Medulla oblongata (tissue), 1 donor: Measurements from ENCODE around the gene TPO.
"Not testable (repeated sequence)": the region's sequence is repeated elsewhere in the genome, so short reads cannot be mapped to it uniquely, and the experiment has no call there.

ENCODE experiments used
- DNase-seq: peaks from one replicate; pipeline ENCODE4 v3.0.0-alpha.2; 2015; ENCODE audit errors: extremely low spot score

TPO gene

GRCh38 chr2:1405124-1405523 lies 8.1 kb upstream of the TPO start:
- no peak for DNase-seq

DNA sequence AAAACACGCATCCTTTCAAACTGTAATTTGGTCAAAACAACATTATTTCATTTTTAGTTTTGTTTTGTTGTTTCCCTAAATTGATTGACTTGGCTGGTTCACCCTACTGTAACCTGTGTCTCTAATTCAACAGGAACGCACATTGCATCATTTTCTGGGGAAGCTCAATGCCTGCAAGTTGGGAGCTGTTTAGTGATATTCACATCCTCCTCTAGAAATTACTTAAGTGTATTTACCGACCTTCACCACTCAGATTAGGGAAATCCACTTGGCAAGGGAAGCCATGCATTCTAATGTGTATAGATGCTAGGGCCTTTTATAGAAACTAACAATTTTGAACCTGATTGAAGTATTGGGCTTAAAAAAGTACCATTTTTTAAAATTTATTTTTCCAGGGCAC lies 7.3 kb upstream of the TPO start:
- no peak for DNase-seq

- no peak for DNase-seq
Observed at GRCh38 chr2:1406434-1406833, 6.8 kb upstream of the TPO start.

DNA sequence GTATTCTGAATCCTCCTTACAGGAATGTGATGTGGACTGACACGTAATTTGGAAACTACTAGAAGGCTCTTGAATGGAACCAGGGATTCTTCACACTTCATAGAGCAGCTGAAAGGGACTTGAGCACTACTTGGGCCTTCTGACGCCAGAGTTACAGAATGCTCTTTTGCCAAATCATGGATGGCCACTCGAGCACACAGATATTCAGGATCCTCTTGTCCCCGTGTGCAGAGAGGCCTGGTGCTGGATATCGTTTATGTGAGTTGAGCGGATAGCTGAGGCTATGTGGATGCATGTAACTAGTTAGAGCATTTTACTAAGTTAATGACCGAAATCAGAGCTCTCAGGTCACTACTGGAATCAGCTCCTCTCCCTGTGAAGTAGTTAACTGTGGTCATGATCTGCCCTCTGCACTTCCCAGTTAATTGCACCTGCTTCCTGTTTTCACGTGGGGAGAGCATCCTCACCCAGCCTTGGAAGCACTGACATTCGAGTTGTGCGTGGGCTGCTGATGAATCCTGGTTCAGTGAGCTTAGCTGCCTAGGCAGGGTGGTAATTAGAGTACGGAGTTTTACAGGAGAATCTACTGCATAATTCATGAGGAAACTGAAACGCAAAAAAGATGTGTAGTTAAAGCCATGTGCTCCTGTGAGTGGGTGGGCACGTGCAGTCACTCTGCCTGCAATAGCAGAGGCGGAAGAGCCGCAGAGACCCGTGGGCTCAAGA lies 5.2 kb upstream of the TPO start:
- no peak for DNase-seq

DNA sequence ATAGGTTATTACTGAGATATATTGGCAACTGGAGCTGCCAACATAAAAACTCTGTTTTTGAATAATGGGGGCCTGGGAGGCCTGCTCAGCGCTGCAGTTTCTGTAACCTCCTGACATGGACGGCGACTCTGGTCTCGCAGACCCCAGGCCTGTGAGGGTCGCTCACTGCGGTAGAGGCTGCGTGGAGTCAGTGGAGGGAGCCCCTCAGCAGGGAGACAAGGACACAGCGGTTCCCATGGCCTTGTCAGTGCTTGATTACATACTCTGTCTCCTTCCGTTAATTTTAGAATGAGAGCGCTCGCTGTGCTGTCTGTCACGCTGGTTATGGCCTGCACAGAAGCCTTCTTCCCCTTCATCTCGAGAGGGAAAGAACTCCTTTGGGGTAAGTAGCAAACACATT lies 858 bp downstream of the TPO start:
- no peak for DNase-seq

DNA sequence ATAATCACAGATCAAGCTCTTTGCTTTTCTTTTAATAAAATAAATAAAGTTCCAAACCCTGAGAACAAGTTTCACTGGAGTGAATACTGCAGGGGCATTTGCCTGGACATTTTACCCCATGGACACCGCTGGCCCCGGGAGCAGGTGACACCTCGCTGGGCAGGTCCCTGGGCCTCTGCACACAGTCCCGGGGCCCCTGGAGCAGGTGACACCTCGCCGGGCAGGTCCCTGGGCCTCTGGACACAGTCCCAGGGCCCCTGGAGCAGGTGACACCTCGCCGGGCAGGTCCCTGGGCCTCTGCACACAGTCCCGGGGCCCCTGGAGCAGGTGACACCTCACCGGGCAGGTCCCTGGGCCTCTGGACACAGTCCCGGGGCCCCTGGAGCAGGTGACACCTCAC lies 1.6 kb downstream of the TPO start:
- DNase-seq = not testable (repeated sequence)

- DNase-seq = no peak
Observed at GRCh38 chr2:1415501-1415900, 2.2 kb downstream of the TPO start.

- DNase-seq = no peak
Observed at GRCh38 chr2:1418566-1418965, 5.3 kb downstream of the TPO start.

DNA sequence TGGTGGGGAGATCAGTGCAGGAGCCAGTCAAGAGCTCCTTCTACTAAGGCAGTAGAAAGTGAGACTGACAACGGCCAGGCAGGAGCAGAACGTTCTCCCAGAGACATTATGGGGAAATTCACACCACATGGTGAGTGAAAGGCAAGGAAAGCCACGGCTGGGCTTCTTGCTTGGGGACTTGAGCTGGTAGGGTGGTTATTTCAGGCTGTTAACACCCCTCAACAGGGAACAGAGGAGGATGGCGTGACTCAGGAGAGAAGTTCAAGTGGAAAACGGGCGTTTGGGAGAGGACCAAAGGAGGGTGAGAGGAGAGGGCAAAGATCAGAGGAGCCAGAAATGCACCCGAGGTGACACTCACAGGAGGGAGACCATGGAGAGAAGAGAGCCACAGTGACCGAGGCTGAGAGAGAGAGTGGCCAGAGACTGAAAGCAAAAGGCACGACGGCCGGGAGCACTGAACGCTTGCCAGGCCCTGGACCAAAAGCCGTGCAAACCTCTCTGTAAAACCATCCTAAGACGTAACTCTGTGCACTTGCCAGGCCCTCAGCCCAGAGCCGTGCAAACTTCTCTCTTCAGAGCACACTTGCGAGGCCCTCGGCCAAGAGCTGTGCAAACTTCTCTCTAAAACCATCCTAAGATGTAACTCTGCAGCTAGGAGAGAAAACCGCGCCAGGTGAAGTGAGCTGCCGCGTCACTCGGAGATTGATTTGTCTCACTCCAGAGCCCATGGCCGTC lies 7.7 kb downstream of the TPO start:
- no peak for DNase-seq

DNA sequence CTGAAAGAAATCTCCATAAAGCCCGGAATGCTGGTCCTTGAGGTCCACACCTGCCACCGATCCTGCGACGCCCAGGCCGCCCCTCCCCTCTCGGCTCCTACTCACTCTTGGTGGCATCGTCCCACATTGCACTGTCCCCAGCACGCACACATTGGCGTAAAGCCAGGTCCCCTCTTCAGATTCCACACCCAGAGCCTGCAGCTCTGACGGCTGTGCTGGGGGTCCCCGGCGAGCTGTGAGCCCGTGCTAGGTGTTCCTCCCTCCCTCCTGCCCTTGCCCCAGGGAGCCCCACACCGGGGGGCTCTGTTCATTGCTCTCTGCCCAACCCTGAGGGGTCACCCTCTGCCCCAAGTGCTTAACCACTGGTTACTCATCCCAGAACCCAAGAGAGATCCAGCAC lies 8.5 kb downstream of the TPO start:
- DNase-seq = no peak

DNA sequence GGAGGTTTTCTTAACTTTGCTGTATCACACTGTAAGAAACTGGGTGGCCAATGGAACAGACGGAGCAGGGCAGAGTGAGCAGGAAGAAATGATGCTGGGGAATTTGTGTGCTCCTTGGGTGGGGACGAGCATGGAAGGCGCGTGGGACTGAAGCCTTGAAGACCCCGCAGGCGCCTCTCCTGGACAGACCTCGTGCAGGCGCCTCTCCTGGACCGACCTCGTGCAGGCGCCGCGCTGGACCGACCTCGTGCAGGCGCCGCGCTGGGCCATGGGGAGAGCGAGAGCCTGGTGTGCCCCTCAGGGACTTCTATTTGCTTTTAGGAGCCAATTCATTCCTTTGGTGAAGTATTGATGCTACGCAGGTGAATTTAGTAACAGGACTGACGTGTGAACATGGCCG lies 8.9 kb downstream of the TPO start:
- no peak for DNase-seq

- peak; percentile 6 for DNase-seq
Observed at GRCh38 chr2:1422716-1423285, 9.5 kb downstream of the TPO start.

- DNase-seq = no peak
Observed at GRCh38 chr2:1427086-1427485, 13.8 kb downstream of the TPO start.

- DNase-seq = no peak
Observed at GRCh38 chr2:1429895-1430294, 16.6 kb downstream of the TPO start.

DNA sequence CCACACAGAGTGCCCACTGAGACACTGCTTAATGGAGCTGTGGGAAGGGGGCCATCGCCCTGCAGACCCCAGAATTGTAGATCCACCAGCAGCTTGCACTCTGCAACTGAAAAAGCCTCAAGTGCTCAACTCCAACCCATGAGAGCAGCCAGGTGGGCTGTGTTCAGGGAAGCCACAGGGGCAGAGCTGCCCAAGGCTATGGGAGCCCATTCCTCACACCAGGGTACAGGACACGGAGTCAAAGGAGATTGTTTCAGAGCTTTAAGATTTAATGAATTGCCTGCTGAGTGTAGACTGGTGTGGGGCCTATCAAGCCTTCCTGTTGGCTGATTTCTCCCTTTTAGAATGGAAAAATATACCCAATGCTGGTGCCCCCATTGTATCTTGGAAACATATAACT lies 17.2 kb downstream of the TPO start:
- no peak for DNase-seq

- DNase-seq = no peak
Observed at GRCh38 chr2:1431886-1432400, 18.7 kb downstream of the TPO start.

DNA sequence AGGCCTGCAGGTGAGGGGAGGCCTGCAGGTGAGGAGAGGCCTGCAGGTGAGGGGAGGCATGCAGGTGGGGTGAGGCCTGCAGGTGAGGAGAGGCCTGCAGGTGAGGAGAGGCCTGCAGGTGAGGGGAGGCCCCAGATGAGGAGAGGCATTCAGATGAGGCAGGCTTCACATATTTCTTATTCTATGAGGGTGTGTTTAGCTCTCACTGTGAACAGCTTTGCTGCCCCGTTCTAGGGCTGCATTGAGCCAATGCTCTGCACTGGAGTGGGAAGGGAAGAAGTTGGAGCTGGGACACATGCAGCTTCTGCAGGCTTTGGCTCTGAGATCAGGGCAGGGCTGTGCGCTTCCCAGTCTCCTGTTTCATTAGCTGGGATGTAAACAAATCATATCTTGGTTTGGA lies 19.5 kb downstream of the TPO start:
- DNase-seq = no peak

DNA sequence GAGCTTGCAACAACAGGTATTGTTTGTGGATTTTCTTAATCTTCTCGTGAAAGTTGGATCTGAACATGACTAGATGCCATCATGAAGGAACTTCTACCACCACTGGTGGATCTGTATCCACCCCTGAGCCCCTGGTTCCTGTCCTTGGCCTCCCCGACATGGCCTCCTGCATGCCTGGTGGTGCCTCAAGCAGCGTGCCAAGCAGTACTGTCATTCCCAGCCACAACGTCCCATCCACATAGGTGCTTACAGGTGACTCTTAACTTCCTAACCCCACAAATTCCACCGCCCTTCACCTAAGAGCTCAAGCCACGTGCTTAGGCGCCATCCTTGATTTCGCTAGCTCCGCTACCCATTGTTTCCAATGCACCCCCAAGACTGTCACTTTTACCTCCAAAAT lies 23.1 kb downstream of the TPO start:
- DNase-seq = no peak

GRCh38 chr2:1437101-1437500 lies 23.8 kb downstream of the TPO start:
- DNase-seq = no peak

GRCh38 chr2:1437537-1437936 lies 24.3 kb downstream of the TPO start:
- DNase-seq = no peak

- no peak for DNase-seq
Observed at GRCh38 chr2:1438972-1439371, 25.7 kb downstream of the TPO start.

DNA sequence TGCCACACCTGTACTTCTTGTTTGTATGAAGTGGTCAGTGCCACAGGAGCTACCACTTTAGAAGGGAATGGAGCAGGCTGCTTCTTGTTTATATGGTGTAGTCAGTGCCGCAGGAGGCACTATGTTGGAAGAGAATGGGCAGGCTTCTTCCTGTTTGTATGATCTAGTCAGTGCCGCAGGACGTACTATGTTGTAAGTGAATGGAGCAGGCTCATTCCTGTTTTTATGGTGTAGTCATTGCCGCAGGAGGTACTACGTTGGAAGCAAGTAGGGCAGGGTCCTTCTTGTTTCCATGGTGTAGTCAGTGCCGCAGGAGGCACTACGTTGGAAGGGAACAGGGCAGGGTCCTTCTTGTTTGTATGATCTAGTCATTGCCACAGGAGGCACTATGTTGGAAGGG lies 27.3 kb downstream of the TPO start:
- DNase-seq = no peak

DNA sequence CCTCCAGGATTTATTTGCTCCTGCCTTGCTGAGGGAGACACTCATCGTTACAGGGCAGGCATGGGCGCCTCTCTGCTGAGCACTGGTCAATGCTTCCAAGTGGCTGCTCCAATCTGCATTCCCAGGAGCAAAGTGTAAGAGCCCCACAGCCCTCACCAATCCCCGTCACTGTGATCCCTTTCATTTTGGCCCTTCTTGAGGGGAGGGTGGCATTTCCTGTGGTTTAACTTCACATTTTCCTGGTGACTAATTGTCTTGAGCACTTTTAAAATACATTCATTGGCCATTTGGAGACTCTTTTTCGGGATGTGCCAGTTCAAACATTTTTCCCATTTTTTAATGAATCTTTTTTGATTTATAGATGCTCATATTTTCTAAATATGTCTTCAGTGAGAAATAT lies 33.0 kb downstream of the TPO start:
- no peak for DNase-seq
